ENCODE results near the gene SLC17A4. TPM values are rescaled to one million over a fixed set of nuclear protein-coding genes. Genes with fewer than 3 reads are reported as not detected.

Gene SLC17A4
- total RNA-seq, 4 donors from 2014 or later: not detected

GRCh38 chr6:25792016-25792415 is 37.5 kb downstream of the SLC17A4 start:
- no peak overlapping the region for H3K4me3 ChIP-seq
- TF ChIP-seq EP300 (IDR thresholded peaks at IDR 0.05) (no peak), CTCF (IDR thresholded peaks at IDR 0.05) (no peak), POLR2A (IDR thresholded peaks at IDR 0.05) (no peak), POLR2AphosphoS5 (IDR thresholded peaks at IDR 0.05) (no peak)
- DNase-seq (ENCODE audit: low spot score in 2 of 2): no peak
- 82% methylated on average over 4 of the region's 4 CpGs for WGBS
- no peaks in the 10 kb centered on the region for H3K9me3 ChIP-seq
- no peak overlapping the region for H3K27ac ChIP-seq
- H3K27me3 ChIP-seq: no peaks in the 10 kb centered on the region
- no peaks in the 10 kb centered on the region for H3K36me3 ChIP-seq
- H3K4me1 ChIP-seq: no peaks in the 10 kb centered on the region

GRCh38 chr6:25793970-25794369 is 39.4 kb downstream of the SLC17A4 start:
- no peak for TF ChIP-seq POLR2A (IDR thresholded peaks at IDR 0.05)
- TF ChIP-seq EP300 (IDR thresholded peaks at IDR 0.05): no peak
- TF ChIP-seq CTCF (IDR thresholded peaks at IDR 0.05): no peak
- no peak for TF ChIP-seq POLR2AphosphoS5 (IDR thresholded peaks at IDR 0.05)
- no peak for DNase-seq (ENCODE audit: low spot score in 2 of 2)
- Histone ChIP-seq H3K4me3 (no peak overlapping the region), H3K27ac (no peak overlapping the region), H3K36me3 (no peaks in the 10 kb centered on the region), H3K4me1 (no peaks in the 10 kb centered on the region), H3K9me3 (no peaks in the 10 kb centered on the region), H3K27me3 (no peaks in the 10 kb centered on the region)
- 88% methylated on average over 1 of the region's 1 CpG for WGBS

- no peaks in the 10 kb centered on the region for H3K9me3 ChIP-seq
- TF ChIP-seq POLR2AphosphoS5 (IDR thresholded peaks at IDR 0.05): no peak
- no peak for TF ChIP-seq EP300 (IDR thresholded peaks at IDR 0.05)
- no peak for TF ChIP-seq CTCF (IDR thresholded peaks at IDR 0.05)
- no peak for TF ChIP-seq POLR2A (IDR thresholded peaks at IDR 0.05)
- WGBS: 85% methylated on average over 2 of the region's 2 CpGs
- no peak overlapping the region for H3K4me3 ChIP-seq
- no peaks in the 10 kb centered on the region for H3K36me3 ChIP-seq
- H3K27me3 ChIP-seq: no peaks in the 10 kb centered on the region
- no peaks in the 10 kb centered on the region for H3K4me1 ChIP-seq
- H3K27ac ChIP-seq: no peak overlapping the region
- no peak for DNase-seq (ENCODE audit: low spot score in 2 of 2)
Observed at GRCh38 chr6:25794784-25795183, 40.2 kb downstream of the SLC17A4 start.

GRCh38 chr6:25801436-25801835 is 46.9 kb downstream of the SLC17A4 start:
- Histone ChIP-seq H3K27ac (no peak overlapping the region), H3K9me3 (no peaks in the 10 kb centered on the region), H3K36me3 (no peaks in the 10 kb centered on the region), H3K27me3 (no peaks in the 10 kb centered on the region), H3K4me3 (no peak overlapping the region), H3K4me1 (no peaks in the 10 kb centered on the region)
- DNase-seq (ENCODE audit: low spot score in 2 of 2): no peak
- 79% methylated on average over 4 of the region's 4 CpGs for WGBS
- TF ChIP-seq POLR2A (IDR thresholded peaks at IDR 0.05): no peak
- TF ChIP-seq CTCF (IDR thresholded peaks at IDR 0.05): no peak
- no peak for TF ChIP-seq POLR2AphosphoS5 (IDR thresholded peaks at IDR 0.05)
- no peak for TF ChIP-seq EP300 (IDR thresholded peaks at IDR 0.05)

GRCh38 chr6:25804804-25805203 is 50.3 kb downstream of the SLC17A4 start:
- Histone ChIP-seq H3K4me3 (no peak overlapping the region), H3K36me3 (no peaks in the 10 kb centered on the region), H3K9me3 (no peaks in the 10 kb centered on the region), H3K27ac (no peak overlapping the region), H3K27me3 (no peaks in the 10 kb centered on the region), H3K4me1 (no peaks in the 10 kb centered on the region)
- WGBS: 94% methylated on average over 2 of the region's 2 CpGs
- TF ChIP-seq CTCF (IDR thresholded peaks at IDR 0.05): no peak
- no peak for TF ChIP-seq EP300 (IDR thresholded peaks at IDR 0.05)
- TF ChIP-seq POLR2AphosphoS5 (IDR thresholded peaks at IDR 0.05): no peak
- no peak for TF ChIP-seq POLR2A (IDR thresholded peaks at IDR 0.05)
- DNase-seq (ENCODE audit: low spot score in 2 of 2): no peak

Data from suprapubic skin (tissue), 4 donors.